T-helper 9 cell (primary cell): ENCODE data around the gene GALNT5.
"Not testable (repeated sequence)": the region's sequence is repeated elsewhere in the genome, so short reads cannot be mapped to it uniquely, and the experiment has no call there.

Source experiments
- DNase-seq: peaks from one replicate; pipeline ENCODE4 v3.0.0-alpha.2; 2020

GALNT5 gene

DNA sequence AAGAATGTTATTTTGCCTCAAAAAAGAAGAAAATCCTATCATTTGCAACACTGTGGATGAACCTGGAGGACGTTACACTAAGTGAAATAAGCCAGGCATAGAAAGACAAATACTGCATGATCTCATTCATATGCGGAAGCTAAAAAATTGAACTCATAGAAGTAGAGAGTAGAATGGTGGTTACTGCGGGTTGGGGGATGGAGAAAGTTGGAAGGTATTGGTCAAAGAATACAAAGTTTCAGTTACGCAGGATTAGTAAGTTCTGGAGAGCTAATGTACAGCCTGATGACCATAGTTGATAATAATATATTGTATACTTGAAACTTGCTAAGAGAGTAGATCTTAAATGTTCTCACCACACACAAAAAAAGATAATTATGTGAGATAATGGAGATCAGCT lies 5.0 kb upstream of the GALNT5 start:
- DNase-seq = no peak

DNA sequence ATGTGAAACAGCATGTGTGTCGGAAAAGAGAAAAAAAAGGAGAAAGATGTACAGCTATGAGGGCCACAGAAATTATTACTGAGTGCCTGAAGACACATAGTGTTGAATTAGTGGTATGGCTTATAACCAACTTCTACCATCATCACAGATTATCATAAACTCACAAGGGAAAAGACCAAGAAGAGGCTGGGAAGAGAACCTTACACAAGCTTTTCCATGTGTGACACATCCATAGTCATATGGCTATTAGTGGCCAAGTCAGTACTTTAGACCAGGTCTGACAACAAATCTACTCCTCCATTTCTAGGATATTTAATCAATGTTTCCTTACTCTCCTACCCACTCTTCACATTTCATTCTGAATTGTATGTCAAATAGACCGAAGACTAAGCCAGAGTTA lies 3.5 kb upstream of the GALNT5 start:
- no peak for DNase-seq

DNA sequence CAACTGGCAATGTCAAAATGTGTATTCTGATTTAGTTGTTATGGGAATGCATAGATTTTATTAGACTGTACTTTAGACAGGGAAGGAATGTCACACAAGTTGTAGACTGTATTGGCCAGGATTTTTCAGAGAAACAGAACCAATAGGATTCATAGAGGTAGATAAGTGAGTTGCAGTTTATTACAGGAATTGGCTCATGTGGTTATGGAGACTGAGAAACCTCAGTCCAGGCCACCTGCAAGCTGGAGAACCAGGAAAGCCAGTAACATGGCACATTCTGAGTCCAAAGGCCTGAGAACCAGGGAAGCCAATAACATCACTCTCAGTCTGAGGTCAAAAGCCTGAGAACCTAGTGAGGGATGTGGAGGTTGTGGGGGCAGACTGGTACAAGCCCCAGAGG lies 1.8 kb upstream of the GALNT5 start:
- DNase-seq = no peak

DNA sequence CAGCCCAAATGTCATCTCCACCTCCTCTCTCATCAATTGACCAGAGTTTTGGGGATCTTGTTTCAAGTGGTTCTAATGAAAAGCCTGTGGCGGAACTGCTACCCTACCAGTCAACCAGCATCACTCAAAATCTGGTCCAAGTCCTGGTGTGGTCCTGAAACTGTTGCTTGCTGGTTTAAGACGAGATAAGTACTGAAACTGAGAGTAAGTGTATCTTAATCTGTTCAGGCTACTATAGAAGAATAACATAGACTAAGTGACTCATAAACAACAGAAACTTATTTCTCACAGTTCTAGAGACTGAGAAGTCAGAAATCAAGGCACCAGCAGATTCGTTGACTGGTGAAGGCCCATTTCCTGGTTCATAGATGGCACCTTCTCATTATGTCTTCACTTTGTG lies 879 bp upstream of the GALNT5 start:
- DNase-seq = no peak

DNA sequence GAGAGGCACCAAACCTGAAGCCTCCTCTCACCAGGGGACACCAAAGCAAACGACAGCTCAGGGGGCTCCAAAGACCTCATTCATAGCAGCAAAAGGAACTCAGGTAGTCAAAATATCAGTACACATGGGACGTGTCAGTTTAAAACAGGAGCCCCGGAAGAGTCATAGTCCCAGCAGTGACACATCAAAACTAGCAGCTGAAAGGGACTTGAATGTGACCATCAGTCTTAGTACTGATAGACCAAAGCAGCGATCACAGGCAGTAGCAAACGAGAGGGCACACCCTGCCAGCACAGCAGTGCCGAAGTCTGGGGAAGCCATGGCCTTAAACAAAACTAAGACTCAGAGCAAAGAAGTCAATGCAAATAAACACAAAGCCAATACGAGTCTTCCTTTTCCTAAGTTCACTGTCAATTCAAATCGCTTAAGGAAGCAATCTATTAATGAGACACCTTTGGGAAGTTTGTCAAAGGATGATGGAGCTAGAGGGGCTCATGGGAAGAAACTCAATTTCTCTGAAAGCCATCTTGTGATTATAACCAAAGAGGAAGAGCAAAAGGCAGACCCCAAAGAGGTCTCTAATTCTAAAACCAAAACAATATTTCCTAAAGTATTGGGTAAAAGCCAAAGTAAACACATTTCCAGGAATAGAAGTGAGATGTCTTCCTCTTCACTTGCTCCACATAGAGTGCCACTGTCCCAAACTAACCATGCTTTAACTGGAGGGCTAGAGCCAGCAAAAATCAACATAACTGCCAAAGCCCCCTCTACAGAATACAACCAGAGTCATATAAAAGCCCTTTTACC lies 1.2 kb downstream of the GALNT5 start:
- no peak for DNase-seq

DNA sequence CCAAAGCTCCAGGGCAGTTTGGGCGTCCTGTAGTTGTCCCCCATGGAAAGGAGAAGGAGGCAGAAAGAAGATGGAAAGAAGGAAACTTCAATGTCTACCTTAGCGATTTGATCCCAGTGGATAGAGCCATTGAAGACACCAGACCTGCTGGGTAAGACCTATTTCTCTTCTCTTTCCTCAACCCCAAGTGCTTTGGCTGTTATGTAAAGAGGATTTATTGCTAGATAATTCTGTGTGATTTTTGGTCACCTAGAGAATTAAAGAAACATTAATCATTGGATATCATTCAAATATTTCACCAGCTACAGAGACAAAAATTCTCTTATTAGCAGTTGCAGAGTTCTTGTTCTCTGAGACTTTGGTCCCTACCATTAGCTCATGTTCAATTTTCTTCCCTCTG lies 1.9 kb downstream of the GALNT5 start:
- DNase-seq = no peak

DNA sequence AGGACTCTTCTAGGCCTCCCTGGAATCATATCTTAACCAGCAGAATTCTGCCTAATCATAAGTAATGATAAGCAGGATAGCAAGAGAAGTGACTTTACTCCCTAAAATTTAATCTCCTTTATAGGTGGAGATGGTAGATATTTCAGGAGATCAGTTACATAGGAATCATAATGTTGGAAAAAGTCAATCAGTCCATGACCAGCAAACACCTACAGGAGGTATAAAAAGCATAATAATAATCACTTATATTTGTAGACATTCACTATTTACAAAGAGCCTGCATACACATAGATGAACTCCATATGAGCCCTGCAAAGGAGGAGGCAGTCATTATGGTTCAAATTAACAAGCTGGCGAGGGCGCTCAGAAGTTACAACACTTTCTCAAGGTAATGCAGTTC lies 2.5 kb downstream of the GALNT5 start:
- no peak for DNase-seq

DNA sequence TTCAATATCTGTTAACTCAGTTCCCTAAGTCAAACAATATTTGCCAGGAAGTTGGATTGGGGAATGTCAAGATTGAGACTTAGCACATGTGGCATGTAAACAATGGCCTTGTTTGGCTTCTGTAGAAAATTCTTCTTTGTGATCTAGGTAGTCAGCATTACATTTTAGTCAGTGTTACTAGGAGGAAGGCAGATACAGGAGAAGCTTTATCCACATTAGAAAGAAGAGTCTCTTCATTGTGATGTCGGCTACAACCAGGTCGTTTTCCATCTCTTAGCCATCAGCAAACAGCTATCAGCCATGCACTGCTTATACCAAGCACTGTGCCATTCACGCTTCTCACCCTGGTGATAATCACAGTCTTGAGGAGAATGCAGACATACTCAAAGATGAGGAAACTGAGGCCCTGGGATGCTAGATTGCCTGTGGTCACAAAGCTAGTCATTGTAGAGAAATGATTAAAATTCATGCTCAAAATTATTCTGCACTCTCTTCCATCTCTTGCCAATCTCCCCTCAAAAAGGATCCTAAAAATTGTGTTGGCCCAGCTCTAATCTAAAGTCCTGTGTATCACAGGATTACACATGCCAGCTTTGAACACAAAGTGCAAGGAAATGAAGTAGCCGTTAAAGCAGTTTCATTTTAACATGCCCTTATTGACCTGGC lies 3.2 kb downstream of the GALNT5 start:
- DNase-seq = no peak

DNA sequence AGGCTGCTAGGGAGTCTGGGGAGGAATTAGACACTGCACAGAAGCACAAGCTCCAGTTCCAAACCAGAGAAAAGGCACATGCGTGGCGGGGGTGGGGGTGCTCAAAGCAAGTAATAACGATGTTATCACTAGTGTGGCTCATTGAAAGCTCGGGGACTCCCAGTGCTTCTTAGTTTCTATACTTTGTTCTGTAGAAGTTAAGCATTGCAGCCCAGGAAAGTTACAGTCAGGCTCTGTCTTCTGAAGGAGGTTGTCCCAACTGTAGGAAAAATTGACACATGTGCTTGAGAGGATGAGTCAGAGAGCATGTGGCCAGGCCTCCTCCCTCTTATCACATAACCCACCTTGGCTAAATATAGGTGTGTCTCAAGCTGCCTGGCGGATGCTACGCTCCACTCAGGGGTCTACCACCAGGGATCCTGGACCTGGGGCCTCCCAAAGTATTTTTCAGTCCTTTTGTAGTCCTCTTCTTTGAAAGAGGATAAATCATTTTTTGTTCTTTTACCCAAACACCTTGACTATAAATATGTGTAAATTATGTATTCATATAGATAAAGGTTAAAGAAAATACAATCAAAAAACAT lies 3.8 kb downstream of the GALNT5 start:
- DNase-seq = no peak

DNA sequence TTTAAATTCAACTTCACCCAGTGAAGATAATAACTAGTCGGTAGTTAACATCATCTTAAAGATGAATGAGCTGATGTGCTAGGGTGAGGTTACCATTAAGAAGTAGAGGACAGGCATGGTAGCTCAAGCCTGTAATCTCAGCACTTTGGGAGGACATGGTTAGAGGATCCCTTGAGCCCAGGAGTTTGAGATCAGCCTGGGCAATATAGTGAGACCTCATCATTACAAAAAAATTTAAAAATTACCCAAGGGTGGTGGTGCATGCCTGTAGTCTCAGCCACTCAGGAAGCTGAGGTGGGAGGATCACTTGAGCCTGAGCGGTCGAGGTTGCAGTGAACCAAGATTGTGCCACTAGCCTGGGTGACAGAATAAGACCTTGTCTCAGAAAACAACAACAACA lies 4.7 kb downstream of the GALNT5 start:
- DNase-seq = no peak

DNA sequence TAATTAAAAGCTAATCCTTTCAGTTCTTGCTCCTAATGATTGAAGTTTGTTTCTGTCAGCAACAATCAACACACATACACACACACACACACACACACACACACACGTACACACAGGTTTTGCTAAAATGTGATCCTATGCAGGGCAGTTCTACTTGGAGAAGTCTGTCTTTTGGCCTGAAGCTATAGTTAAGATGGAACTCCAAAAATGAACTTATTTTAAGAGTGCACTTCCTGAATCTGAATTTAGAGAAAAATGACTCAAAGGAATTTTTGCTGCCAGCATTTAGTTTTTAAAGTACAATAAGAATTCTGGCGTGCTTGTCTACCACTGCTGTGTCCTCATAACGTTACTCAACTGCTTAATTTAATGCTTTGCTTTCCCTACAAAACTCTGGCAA lies 6.6 kb downstream of the GALNT5 start:
- DNase-seq = no peak

DNA sequence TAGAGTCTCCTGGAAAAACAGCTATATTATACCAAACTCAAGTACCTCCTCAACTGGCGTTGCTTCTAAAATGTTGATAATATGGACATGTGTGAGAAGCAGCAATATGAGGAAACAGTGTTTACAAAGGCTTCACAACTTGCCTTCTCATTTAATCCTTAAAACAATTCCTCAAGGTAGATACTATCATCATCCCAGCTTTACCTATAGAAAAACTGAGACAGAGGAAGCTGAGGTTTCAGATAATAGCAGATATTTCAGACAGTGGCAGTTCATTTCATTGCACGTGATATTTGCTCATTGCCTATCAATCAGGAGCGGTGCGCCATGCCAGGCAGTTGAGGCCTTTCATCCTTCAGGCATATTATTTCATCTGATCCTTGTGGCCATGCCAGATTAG lies 8.3 kb downstream of the GALNT5 start:
- DNase-seq = no peak

DNA sequence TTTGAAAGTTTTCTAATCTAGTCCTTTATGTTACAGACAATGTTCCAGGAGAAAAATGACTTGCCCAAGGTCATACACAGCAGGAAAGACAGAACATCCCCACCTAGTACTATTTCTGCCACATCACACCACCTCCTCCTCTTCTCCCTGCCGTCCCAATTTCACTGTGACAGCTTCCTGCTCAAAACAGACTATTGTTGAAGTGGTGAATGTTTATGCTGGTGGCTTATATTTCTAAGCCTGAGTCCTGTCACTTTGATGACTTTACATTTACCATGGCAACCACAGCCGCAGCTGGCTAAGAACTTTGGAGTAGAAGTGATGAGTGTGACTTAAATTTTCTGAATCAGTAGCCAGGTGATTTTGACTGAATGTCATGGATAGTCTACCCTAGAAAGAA lies 10.0 kb downstream of the GALNT5 start:
- no peak for DNase-seq

DNA sequence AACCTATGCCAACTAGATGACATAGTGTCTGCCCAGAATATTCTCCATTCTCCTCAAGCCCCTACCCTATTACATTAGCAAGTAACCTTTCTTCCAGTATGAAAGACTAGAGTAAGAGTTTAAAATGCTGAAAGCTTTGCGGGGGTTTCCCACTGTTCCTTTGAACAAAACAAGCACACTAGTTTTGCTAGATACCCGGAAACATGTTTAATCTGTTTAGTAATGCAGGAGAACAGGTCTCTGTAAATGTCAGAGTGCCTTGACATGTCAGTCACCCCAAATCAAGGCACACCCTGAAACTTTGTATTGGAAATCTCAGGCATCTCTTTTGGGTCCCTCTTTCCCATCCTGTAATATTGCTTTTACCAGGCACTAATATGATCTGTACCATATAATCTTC lies 11.6 kb downstream of the GALNT5 start:
- DNase-seq = no peak

DNA sequence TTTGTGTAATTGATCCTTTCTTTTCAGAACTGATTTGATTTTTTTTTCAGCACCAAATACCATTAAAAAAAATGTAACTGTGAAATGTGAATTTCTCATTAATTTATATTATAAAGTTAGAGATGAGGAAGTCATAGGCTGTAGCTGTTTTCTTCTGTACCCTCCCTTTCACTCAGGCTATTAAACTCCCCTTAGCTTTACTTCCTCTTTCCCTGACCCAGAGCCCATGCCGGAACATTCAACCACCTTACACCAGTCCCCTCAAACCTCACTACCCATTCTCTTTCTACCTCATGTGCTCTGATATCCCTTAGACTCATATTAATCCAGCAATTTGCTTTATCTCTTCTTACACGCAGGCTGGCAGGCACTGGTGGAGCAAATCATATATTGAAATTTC lies 12.4 kb downstream of the GALNT5 start:
- no peak for DNase-seq

DNA sequence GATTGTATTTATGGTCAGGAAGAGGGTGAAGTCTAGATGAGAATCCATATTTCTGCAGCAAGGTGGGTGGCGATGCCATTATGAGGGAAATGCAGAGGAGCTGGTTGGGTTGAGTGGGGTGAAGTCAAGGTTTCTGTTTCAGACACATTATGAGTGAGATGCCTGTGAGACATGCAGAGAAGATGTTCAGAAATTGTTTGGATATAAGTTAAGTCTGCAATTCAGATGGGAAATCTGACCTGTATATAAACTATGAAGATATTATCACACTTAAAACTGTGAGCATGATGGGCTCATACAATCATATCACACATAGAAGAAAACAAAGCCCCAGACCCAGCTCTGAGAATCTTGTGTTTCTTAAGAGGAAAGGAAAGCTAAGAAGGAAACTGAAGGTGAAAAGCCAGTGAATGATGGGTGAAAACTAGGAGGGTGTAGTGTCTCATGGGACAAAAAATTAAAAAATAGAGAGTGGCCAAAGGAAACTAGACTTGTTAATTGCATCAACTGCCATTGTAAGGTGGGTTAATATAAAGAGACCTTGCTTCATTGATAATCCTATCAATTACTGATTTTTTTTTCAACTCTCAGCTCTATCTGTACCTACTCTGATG lies 14.2 kb downstream of the GALNT5 start:
- DNase-seq = no peak

DNA sequence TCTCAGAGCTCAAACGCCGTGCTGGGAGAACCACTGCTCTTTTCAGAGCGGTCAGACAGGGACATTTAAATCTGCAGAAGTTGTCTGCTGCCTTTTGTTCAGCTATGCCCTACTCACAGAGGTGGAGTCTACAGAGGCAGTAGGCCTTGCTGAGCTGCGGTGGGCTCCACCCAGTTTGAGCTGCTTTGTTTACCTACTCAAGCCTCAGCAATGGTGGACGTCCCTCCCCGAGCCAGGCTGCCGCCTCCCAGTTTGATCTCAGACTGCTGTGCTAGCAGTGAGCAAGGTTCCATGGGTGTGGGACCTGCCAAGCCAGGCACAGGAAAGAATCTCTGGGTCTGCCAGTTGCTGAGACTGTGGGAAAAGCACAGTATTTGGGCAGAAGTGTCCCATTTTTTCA lies 21.8 kb downstream of the GALNT5 start:
- not testable (repeated sequence) for DNase-seq

DNA sequence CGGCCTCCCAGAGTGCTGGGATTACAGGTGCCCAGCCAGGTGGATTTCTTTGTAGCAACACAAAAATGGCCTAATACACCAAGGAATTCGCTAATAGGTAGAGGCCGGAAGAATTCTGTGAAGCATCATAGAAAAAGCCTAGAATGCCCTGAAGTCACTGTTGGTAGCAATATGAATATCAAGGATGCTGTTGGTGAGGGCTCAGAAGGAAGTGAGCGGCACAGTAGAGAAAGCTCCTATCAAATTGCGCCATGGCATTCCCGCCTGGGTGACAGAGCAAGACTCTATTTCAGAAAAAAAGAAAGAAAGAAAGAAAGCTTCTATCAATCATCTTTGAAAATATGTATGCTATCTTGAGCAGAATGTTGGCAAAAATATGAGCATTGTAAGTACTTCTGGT lies 23.8 kb downstream of the GALNT5 start:
- DNase-seq = no peak

DNA sequence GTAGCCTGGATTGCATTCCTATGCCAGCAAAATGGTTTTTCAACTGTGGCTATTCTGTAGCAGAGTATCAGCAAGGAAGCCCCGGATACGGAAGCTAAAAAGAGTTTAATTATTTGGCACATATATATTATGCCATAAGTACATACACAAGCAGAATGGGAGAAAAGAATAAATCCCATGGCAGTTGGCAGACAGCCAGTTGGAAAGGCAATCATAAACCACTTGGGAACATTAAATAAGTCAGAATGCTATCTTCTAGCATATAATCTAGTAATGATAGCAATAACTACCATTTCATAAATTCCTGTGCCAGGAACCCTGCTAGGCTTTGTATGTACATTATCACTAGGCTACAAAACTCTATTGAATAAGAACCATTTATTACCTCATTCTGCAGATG lies 26.0 kb downstream of the GALNT5 start:
- DNase-seq = no peak

DNA sequence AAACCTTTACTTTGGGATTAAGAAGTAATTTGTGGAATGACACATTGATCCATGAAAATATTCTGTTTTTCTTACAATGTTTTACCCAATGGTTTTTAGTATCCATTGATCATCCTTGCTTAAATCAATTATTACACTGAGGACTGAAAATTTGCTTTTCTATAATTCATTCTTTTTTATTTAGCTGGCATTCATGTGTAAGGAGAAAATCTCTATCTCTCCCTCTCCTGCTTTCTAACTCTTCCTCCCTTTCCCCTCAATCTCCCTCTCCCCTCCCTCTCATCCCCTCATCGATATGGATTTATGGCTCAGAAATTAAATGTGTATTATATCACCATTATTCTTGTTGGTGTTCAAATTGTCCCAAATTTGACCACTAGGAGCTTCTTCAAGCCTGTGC lies 29.7 kb downstream of the GALNT5 start:
- DNase-seq = no peak

DNA sequence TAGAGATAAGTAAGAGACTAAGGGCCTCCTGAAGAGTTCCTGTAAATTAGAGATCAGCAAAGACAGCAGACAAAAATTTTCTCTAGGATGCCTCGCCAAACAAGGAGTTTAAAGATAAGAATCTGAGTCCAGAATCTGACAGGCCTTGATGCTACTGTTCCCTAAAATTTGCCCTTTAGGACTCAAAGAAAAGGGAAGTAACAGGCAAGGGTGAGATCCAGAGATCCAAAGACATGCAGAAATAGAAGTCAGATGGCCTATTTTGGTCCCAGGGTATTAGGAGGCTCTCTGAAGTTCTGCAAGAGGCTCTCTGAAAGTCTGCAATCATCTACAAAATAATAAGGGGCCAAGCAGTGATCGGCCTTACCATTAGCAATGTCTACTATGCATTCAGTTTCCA lies 33.0 kb downstream of the GALNT5 start:
- DNase-seq = no peak

DNA sequence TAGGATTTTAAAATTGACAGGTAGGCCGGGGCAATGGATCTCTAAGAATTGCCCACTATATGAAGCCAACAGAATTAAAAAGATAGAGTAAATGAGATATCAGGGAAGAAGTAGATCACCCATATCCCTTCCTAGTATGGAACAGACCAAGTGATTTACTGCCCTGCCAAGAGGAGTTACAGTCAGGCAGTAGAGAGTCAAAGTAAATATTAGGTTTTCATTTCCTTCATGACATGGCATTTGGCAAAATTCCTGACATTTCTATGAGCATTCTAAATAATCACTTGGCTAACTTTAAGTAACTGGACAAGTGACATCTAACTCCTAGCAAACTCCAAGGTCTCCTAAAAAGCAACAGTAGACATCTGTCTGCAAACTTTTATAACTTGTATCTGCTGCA lies 33.5 kb downstream of the GALNT5 start:
- no peak for DNase-seq

DNA sequence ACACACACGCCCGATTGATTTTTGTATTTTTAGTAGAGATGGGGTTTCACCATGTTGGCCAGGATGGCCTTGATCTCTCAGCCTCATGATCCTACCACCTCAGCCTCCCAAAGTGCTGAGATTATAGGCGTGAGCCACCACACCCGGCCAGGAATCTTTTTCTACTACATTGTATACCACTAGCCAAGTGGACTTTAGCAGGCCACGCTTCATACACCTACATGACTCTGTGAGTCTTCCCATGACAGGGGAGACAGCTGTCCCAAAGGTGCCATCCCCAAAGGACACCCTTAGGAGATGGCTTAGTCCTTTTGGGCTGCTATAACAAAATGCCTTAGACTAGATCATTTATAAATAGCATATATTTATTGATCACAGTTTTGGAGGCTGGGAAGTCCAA lies 35.3 kb downstream of the GALNT5 start:
- no peak for DNase-seq

DNA sequence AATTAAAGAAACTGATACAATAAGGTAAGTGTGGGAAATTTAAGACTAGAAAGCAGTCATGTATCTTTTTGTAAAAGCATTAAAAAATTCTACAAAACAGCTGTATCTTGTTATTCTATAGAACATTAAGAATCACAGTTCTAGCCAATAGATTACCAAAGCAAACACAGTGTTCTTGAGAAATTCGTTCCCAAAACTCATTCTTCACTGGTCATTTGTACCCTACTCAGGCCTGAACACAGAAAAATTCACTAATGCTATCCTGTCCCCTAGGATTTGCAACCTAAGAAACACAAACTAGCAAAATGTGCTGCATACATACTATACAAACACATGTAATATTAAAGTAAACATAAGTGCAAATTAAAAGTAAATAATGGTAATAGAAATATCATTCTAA lies 39.0 kb downstream of the GALNT5 start:
- no peak for DNase-seq
